NCI-H82 (cell line): ENCODE measurements around the gene SORCS2.

Experiments used
- DNase-seq: peaks from one replicate; lab custom pipeline; 2025; lab: John Stamatoyannopoulos, UW

SORCS2 gene

DNA sequence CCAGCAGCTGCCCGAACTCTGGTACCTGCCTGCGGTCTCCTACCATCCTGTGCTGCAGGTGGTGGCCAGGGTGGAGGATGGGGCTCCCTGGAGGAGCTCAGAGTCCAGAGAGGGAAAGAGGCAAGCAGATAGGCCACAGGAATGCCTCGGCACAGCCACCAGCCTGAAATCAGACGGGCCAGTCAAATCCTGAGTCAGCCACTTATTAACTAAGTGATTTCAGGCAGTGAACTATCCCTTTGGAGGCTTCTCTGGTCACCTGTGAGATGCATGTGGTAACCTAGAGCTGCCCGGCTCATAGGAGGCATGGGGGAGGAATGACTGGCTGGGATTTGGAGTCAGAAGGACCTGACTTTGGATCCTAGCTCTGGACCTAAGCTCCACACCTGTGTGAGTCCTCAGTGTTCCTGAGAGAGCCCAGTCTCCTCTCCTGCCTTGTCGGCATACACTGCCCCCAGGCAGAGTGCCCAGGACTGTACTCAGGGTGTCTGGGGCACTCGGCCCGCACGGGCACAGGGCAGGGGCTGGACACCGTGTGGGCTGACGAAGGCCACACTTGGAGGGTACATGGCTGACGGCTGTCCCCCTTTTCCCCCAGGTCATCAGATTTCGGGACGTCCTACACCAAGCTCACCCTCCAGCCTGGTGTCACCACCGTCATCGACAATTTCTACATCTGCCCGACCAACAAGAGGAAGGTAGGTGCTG, 338.7 kb downstream of the SORCS2 start:
- no peak for DNase-seq

DNA sequence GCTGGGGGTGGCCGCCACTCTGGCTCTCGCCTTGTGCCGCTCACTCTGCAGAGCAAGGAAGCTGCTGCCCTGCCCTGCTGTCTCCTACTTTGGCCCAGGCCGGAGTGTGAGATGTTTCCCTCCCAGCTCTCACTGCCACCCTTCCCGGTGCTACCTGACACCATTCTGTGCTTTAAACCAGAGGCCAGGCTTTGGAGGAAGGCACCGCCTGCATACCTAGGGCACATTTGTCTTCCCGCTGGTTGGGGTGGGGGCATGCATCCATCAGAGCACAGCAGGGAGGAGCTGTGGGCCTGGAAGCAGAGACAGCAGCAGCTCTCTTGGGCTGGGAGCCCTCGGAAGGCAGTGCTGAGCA, 339.3 kb downstream of the SORCS2 start:
- no peak for DNase-seq

DNA sequence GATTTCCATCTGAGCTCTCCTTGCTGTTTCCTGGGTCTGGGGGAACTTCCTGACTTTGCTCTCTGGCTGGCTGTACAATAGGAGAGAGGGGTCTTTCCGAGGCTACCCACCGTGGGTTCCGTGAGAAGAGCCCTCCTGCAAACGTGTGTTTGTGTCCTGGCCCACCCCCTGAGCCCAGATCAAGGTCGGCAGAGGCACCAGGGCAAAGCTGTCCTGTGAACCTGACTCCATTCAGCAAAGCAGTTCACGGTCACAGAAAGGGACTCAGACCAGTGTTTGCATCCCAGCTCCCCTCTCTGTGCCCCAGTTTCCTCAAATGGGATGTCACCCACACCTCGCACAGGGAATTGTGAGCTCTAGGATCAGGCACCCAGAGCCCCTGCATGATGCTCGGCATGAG, 339.7 kb downstream of the SORCS2 start:
- DNase-seq = no peak

DNA sequence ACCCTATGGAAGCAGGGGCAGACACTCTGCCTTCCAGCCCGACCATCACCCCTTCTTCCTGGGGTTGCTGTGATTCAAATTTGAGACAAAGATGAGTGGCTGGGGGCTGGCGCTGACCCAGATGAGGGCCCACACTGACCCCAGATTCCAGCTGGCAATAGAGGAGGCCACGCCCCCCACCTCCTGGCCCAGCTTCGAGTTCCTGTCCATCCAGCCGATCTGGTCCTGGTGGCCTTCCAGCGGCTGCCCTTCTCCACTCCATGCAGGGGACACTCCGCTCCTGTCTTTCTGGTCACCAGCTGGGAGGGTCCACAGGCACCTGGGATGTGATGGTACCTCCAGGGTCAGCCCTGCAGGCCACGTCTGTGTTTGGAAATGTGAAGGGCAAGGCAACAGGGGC, 340.9 kb downstream of the SORCS2 start:
- no peak for DNase-seq

DNA sequence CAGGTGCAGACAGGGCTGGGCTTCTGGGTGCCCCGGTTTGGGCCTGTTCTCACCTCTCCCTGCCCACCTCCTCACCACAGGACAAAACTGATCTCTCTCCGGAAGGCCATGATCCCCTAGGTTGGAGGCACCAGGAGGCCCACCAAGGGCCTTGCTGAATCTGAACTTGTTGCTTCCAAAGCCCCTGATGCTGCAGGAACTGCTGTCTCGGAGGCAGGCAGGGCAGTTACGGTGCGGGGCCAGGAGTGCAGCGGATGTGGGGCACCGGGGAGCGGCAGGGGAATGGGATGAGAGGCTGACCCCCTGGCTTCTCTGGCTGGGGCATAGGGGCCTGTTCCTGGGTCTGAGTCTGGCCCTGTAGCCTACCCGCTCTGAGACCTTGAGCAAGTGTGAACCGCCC, 342.8 kb downstream of the SORCS2 start:
- DNase-seq = no peak

DNA sequence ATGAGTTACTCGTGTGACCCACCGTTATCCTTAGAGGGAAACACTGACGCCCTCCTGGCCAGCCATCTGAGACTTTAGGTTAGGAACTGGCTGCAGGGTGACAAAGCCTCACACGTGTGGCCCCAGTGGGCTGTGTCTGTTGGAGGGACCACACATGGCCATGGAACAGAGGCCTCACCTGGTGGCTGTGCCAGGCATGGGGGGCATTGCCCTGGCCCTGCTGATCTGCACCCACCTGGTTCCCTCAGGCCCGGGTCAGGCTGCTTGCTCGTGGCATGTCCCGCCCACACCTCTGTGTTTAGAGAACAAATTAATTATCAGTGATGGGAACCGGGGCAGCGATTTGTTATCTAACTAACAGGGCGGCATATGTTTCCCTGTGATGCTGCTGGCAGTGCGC, 343.3 kb downstream of the SORCS2 start:
- DNase-seq = no peak

DNA sequence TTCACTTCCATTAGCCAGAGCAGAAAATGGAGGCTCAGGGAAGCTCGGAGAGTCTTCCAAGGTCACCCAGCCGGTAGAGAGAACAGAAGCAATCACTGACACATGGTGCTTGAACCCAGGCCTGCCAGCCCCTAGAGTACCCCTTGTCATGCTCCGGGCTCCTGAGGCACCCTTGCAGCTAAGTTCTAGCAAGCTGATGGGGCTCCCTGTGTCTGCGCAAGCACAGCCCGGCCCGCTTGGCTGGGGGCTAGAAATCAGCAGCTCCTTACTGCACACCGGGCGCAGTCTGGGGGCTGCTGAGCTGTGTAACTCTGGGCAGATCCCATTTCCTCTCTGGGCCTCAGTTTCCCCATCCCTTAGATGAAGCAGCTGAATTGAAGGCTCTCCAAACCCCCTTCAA, 344.5 kb downstream of the SORCS2 start:
- no peak for DNase-seq

DNA sequence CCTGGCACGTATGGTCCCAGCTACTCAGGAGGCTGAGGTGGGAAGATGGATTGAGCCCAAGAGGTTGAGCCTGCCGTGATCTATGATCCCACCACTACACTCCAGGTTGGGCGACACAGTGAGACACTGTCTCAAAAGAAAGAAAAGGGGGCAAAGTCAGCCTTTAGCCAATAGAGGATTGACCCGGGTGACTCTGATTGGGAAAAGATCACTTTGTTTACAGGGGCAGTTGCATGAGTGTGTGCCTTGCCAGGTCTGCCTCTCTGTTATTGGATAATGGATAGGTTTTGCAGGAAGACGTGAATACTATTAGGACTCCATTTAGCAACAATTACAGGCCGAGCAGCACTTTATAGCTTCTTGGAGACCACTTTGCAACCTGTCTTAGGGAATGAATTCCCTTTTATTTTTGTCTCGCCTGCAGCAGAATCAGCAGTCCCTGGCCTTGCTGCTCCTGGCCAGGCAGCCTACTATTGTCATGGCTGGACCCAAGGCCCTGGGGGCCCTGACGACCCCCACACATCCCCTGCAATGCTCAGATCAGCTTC, 345.6 kb downstream of the SORCS2 start:
- no peak for DNase-seq

DNA sequence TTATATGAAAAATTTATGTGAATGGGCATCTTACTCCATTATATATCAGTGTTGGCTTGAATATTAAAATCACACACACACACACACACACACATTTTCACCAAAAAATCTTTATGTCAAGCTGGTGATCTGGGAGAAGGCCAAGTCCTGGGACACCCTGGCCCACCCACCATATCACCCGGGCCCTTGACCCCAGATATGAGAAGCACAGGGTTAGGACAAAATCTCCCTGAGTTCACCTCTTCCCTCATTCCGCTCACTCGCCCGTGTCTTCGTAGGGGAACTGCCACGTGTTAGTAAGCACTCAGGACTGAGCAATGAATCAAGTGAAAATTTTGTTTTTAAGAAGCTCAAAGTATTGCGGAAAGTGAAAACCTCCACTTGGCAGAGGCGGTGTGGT, 346.2 kb downstream of the SORCS2 start:
- no peak for DNase-seq

DNA sequence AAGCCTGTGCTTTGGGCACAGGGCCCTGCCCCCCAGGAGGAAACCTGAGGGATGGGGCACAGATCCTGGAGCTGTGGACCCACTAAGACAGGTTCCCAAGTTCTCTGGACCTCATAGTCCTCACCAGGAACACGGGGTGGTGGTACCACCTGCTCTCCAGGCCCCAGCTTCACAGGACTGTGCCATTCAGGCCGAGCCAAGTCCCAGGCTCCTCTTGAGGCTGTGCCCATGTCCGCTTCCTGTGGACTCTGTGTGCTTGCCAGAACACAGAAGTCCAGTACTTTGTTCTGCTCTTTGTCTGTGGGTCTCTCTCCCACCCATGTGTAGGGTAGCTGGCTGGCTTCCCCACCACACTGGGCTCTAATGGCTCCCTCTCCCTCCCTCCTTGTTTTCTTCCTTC, 346.8 kb downstream of the SORCS2 start:
- no peak for DNase-seq

DNA sequence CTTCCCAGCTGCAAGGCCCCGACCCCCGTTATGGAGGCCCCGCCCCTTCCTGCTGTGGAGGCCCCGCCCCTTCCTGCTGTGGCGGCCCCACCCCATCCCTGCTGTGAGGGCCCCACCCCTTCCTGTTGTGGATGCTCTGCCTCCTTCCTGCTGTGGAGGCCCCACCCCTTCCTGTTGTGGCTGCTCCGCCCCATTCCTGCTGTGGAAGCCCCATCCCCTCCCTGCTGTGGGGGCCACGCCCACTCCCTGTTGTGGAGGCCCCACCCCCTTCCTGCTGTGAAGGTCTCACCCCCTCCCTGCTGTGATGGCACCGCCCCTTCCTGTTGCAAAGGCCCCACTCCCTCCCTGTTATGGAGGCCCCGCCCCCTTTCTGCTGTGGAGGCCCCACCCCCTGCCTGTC, 347.3 kb downstream of the SORCS2 start:
- DNase-seq = peak; percentile 91

DNA sequence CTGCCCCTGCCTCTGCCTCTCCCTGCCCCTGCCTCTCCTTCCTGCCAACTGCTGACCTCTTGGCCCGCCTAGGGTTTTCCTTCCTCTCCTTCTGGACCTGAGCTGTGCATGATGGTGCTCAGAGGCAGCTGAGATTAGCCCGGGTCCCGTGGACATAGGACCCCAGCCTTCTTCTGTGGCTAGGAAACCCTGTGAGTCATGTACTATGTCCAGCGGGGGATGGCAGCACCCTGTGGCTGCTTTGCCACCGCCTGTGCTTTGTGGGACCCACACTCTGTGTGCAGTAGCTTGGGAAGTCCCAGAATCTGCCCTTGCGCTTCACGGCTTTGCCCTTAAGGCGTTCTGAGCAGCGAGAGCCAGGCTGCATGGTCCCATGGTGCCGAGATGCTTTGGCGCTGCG, 347.9 kb downstream of the SORCS2 start:
- DNase-seq = no peak

DNA sequence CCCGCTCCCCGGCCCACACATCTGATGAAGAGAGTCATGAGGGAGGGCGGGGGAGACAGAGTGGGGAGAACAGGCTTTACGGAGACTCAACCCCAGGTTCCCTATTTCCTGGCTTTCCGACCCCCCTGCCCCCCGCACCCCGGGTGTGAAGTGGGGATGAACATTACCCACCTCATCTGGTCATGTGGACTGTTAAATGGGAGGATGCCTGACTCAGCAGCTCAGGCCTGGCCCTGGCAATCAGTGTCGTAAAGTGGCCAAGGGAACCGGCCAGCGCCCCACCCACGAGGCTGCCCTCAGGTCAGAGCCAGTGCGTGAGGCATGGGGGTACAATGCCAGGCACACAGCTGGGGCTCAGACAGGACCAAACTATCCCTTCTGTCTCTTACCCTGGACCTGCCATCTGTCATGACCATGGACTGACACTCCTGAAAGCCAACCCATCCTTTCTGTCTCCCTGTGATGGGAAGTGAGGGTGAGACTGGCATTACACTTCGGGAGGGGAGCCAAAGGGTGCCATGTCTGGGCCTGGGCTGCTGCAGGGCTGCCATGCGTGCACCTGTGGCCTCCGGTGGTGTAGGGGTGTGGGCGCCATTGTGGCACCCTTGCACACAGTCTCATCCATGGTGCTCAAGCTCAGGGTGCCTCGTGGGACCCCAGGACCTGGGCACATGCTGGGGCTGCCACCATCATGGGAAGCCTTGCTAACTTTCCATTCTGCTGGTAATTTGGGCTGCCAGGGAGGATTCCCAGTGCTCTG, 348.5 kb downstream of the SORCS2 start:
- DNase-seq = no peak

DNA sequence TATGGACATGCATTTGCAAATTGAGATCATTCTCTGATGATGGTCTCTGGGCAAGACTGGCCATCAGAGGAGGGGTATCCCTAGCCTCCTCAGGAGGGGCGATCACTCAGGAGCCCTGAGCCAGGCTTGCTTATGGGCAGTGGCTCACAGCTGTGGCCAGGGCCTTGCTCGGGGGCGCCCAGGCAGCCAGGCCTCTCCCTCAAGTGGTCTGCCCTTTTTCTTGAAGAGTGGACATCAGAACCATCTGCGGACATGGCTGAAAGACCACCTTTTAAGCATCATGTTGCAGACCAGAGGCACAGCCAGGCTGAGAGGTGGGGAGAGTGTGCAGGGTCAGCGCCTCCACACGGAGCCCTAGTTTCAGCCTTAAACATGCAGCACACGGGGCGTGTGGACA, 349.1 kb downstream of the SORCS2 start:
- no peak for DNase-seq

DNA sequence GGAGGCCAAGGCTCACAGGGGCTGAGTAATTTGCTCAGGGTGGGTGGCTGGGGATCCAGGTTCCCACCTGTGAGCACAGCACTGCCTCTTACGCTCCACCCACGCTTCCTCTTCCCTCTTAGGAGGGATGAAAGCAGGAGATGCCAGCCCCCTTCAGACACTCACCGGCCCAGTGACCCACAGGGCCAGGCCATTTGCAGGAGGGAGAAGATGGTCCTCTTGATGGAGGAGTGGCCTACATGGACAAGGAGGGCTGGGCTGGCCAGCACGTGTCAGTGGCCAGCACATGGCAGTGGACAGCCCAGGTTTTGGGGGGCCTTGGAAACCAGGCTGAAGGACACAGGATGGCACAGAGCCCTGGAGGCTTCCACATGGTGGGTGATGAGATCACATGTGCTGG, 350.4 kb downstream of the SORCS2 start:
- no peak for DNase-seq

DNA sequence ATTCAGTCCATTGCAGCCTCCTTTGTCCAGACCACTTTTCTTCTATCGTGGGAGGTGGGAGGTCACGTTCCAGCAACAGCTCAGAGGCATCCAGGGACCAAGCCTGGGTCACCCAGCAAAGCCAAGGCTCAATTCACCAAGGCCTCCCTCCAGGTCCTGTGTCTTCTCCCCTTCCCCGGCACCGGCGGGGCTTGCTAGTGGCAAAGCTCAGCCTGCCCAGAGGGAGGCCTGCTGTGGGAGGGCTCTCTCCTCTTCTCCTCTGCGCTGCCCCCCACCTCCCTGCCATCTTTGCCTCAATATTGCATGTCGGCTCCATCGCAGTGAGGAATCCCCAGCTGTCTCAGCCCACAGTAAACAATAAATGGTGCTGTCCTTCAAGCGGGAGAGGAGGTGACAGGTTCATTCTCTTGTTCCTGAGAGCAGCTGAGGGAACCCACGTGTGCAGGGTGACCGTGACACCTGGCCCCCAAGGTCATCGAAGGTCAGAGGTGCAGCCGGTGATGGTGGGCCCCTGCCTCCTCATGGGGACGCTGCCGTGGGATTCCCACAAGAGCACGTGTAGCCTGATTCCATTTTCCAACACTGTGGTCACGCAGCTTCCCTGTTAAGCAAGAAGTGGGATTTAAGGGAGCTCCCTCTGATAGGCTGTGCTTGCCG, 353.9 kb downstream of the SORCS2 start:
- peak; percentile 33 for DNase-seq

DNA sequence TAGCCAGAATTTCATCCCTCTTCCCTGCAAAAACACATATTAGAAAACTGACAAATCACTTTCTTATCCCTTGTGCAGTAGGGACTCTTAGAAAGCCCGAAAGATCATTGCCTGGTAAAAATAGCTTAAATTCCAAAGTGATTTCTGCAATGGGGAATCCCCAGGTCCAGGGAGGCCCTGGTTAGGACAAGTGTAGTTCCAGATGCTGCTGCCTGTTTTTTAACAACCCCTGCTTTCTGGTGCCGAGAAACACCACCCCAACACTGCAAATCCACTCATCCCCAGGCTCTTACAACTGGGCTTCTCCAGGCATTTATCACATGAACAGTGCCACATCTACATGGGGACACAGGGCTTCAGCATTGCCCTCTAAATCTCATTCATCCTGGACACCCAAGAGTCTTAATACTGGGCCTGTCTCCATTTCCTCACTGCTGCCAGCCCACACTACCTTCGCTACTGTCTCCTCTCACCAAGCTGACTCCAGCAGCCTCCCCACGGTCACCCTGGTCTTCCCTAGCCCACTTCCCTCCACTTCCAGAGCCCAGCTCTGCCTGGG, 354.6 kb downstream of the SORCS2 start:
- no peak for DNase-seq

DNA sequence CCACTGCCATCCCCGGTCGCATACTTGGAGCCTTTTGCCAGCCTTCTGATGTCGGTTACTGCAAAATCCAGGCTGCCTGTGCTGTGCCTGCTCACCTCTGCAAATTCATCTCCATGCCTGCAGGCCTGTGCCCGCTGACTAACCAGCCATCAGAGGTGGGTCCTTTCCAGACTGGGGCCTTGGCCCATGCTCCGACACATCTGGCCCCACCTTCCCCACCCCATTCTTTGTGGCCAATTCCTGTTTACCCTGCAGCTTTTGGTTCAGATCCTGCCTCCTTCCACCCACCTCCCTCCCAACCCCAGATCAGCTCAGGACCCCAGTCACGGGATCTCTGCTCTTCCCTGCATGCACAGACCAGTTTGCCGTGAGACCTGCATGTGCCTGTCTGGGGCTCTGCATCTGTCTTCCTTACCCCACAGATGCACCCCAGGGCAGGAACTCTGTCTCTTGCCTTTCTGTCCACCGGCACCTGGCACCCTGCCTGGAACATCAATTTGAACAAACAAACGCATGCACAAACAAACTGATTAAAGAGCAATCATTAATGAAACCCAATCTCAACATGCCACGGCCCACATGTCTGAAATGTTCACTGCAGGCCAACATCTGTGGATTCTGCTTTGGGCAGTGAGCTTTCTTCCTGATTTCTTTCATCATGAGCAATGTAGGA, 355.2 kb downstream of the SORCS2 start:
- DNase-seq = no peak

DNA sequence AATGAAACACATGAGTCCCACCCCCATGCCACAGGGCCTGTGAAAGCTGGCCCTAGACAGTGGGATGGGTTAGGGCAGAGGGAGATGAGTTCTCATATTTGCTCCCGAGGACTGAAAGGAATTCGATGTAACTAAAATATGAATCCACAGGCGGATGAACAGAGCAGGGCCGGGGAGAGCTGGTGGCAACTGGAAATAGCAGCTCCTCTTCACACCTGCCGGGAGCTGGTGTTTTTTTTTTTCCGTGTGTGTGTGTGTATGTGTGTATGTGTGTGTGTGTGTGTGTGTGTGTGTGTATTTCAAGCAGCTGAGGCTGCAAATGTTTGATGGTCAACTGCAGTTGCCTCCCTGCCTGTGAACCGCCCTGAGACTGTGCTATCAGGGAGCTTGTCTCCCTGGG, 357.5 kb downstream of the SORCS2 start:
- DNase-seq = no peak

DNA sequence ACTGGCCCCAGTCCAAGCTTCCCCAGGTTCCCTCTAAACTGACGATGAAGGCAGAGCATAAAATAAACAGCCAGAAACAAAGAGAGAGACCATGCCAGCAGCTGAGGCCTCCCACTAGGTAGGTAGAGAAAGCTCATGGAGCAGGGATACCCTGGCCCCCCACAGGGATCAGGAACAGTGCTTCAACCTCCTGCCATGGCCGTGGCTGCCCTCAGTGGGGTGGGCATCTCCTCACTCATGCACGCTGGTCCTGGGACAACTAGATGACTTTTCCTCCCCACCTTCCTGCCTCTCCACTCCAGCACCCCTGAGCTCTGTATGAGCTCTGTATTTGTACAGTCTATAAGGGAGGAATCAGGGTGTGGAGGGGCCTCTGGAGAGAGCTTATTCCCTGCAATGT, 360.1 kb downstream of the SORCS2 start:
- DNase-seq = no peak

DNA sequence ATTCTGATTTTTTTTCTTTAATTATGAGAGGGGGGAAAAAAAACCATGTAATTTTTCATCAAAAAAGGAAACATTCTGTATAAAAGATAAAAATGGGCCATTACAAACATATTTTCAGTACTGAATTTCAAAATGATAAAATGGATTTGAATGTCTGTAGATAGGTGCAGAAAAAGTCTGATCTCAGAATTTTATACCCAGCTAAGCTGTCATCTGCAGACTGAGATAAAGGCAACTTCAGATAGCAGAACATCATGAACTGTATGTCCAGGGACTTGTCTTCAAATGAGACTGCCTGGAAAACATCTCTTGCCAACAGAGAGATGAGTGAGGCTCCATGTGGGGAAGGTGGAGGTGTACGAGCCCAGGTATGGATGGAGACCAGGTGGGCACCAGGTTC, 360.9 kb downstream of the SORCS2 start:
- DNase-seq = no peak

DNA sequence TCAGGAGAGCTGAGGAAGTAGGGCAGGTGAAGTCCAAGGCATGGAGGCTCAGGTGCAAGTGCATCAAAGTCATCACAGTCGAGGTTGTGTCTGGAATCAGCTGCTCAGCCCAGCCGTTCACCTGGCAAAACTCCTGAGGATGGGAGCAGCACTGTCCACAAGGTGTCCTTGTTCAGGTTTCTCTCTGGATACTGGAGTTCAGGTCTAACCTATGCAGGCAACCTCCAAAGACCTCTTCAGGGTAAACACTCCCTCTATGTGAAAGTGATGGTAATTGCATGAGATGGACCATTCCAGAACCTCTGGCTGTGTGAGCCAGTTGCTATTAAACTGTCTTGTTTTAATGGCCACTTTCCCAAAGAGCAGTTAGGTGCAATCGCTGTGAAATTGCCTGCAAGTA, 362.6 kb downstream of the SORCS2 start:
- DNase-seq = no peak
